HG02840 (cell line): ENCODE data around the gene ARMH1.
"Not testable (repeated sequence)": the region's sequence is repeated elsewhere in the genome, so short reads cannot be mapped to it uniquely, and the experiment has no call there.

ENCODE experiments used
- ATAC-seq: cut with Tn5 transposase; IDR thresholded peaks from one replicate; pipeline ENCODE4 v1.9.1; 2021; ENCODE audit warnings: mild to moderate bottlenecking, moderate library complexity, moderate number of reproducible peaks; ENCODE audit not compliant: unreplicated experiment, low FRiP score

ARMH1 gene

DNA sequence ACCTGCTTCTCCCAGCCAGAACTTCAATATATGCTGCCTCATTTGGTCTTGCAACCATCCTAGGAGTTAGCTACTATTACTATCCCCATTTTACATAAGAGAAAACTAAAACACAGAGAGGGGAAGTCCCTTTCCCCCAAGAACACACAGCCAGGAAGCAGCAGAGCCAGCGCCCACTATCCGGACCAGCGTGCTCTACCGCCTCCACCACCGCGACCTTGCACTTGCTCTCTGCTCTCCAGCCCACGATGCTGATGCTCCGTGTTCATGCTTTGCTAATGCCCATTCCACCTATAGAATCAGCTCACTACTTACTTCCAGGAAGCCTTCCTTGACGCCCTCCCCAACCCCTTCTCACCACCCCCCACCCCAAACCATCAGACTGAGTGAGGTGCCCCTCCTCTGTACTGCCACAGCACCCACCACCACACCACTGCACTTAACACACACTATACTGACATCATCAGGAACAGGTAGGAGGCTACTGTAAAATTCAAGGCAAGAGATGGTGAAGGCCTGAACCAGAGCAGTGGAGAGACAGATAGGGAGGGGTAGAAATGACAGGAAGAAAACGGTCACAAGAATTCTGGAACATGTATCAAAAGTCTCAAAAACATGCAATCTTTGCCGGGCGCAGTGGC lies 9.7 kb upstream of the ARMH1 start:
- no peak for ATAC-seq

DNA sequence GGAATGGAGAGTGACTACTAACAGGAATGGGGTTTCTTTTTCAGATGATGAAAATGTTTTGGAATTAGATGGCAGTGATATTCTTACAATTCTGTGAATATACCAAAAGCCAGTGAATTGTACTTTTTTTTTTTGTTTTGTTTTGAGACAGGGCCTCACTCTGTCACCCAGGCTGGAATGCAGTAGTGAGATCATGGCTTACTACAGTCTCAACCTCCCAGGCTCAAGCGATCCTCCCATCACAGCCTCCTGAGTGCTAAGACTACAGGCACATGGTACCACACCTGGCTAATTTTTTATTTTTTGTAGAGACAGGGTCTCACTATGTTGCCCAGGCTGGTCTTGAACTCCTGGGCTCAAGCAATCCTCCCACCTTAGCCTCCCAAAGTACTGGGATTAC lies 7.8 kb upstream of the ARMH1 start:
- ATAC-seq: not testable (repeated sequence)

DNA sequence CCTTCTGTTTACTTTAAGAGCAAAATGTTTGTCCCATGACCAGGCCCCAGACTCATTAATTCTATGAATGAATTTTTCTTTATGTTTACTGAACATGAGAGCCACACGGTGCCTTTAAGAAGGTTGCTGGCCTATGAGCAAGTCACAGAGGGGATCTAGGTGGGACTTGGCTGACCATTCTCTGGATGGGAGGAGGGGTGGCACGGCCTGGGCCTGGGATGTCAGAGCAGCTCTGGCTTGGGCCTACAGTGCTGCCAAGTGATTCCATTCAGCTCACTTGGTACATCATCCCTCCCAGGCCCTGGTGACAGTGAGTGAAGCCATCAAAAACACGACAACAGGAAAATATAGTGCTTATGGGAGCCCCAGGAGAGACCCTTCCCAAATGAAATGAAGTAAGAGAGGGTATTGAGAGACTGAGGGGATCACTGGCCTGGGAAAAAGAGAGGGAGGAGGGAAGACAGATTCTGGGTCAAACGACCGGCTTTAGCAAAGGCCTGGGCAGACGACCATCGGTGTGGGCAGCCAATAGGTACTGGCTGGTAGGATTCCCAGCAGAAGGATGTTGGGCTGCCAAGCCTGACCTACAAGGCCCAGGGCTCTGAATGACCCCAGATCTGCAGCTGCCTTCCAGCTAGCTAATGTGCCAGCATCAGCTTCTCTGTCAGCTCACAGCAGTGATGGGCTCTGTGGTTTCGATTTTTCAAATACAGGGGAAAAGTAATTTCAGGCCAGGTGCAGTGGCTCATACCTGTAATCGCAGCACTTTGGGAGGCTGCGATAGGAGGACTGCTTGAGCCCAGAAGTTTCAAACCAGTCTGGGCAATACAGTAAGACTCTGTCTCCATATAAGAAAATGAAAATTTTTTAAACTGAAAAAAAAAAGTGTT lies 3.5 kb upstream of the ARMH1 start:
- no peak for ATAC-seq

DNA sequence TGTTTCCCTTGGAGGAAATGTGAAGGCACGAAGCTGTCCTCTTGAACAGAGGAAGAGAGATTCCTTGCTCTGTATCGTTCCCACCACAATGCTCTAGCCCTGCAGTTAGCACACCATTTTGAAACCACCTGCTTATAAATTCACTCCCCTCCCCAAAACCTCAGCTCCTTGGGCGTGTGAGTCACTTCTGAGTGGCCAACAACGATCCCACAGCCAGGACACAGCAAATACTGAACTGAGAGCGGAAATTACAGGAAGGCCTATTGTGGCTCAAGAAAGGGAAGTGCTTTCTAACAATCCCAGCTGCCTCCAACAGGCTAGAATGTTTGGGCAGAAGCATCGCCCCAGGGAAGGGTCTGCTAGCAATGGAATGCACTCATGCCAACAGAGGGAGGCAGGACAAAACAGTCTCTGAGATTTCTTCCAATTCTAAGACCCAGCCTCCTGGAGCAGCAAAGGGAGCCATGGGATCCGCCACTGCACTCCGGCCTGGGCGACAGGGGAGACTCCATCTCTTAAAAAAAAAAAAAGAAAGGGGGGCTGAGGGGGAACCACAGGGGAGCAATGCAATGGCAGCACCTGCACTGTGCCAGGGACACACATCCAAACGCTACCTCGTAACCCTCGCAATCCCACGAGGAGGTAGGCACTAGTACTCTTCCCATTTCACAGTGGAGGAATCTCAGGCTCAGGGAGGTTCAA lies 2.1 kb upstream of the ARMH1 start:
- ATAC-seq: no peak

DNA sequence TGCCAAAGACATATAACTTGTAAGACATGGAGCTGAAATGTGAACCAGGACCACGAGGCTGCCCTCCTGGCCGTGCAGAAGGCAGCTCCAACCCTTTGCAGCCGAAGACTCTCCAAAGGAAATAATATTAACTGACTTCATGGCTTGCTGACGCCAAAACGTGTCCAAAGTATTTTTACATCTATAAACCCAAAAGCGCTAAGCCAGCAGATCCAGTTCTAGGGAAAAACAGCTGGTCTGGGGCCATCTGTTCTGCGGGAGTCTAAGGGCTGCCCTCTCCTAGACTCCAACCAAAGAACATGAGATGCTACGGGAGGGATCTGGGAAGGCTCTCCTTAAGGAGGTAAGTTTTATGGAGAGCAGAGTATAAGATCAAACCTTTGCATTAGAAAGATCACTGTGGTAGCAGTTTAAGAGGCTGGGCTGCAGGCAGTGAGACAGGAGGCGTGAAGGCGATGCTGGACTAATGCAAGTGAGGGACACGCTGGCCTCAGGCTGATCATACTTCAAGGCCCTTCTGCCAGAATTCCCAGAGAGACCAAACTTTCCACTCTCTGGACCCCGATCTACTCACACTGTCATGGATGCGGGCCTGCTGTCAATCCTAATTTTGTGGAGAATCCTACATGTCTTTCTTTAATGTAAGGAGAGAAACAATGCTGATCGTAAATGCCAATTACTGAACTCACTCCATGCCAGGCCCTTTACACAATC lies 1.4 kb upstream of the ARMH1 start:
- ATAC-seq: no peak

DNA sequence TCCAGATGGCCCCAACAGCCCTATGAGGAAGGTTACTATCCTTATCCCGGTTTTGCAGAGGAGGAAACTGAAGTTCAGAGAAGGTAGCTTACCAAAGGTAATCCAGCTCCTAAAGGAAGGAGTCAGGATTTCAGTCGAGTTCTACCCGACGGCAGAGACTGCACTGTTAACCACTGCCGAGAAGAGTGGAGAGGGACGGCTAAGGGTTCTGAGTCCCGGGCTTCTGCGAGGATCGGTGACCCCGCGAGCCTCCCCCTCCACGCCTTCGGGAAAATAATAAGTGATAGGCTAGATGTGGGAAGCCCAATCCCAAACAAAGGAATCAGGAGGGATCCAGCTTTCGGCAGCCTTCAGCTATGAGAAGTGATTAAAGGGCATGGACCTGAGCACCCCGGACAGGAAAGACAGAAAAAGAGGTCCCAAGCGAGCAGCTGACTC lies 820 bp upstream of the ARMH1 start:
- ATAC-seq: peak; percentile 0

DNA sequence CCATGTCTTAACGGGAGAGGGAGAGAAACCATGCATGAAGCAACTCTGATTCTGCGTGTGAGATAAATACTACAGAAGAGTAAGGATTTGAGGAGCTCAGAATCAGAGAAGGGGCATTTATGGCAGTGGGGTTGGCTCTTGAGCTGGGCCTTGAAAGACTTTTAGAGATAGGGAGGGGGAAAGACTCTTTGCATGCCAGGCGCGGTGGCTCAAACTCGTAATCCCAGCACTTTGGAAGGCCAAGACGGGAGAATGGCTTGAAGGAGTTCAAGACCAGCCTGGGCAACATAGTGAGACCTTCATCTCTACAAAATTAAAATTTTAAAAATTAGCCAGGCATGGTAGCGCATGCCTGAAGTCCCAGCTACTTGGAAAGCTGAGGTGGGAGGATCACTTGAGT lies 672 bp downstream of the ARMH1 start:
- ATAC-seq: no peak

DNA sequence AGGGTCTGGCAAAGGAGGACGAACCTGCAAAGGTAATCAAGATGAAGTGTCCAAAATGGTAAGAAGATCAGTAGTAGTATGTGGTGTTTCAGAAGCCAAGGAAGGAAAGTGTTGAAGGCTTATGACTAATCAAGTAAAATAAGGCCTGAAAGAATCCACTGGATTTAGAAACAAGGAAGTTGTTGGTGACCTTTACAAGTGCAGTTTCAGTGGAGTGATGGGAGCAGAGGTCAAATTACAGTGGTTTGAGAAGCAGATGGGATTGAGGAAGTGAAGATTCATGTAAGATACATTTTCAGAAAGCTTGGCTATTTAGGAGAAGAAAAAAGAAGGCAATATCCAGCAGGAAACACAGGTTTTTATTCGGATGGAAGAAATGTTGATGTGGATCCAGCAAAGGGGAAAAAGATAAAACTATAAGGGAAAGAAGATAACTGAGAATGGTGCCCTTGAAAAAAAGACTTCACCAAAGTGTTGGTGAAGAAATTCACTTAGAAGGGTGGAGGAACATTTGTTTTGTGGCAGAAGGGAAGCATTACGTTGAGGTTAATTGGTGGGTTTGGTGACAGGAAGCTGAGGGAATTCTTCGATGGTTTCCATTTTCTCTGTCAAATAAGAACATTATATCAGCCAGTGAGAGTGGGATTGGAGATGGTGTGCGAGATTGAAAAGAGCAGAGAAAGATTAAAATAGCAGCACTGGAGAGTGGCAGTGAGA lies 2.1 kb downstream of the ARMH1 start:
- no peak for ATAC-seq

DNA sequence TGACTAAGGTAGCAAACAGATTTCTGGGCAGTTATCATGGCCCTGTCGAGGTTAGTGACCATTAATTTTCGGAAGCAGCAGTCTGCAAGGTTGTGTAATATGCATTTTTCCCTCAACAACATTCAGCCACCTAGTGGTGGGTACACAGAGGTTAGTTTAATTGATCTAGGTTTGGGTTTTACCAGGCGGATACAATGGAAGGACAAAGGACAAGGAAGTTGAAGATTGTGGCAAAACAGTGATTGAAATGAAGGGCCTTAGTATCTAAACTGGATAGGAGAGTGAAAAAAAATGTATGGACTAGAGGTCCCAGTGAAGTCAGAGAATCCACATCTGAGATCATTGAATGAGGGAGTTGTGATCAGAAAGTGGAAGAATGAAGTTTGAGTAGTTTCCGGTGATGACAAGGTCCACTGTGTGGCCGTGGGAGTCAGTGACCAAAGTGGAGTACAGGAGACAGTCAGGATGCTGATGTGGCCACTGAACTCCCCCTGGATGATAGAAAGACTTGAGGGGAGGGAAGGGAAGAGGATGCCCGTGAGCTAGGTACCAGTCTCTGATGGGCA lies 2.8 kb downstream of the ARMH1 start:
- ATAC-seq: no peak

DNA sequence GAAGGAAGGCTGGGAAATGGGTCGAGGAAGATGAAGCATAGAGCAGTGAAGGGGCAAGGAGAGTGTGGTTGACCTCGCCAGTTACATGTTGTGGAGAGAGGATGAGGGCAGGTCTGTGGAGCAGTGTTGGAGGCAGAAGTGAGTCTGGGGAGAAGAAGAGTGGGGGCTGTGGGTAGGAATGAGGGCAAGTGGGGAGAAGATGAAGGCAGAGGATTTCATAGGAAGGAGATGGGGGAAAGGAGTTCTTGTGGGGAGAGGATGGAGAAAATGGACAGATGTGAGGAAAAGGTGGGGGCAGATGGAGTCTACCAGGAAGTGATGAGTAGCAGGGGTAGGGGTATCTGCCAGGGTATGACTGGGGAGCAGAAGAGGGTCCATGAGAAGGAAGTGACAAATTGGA lies 3.6 kb downstream of the ARMH1 start:
- ATAC-seq: no peak

DNA sequence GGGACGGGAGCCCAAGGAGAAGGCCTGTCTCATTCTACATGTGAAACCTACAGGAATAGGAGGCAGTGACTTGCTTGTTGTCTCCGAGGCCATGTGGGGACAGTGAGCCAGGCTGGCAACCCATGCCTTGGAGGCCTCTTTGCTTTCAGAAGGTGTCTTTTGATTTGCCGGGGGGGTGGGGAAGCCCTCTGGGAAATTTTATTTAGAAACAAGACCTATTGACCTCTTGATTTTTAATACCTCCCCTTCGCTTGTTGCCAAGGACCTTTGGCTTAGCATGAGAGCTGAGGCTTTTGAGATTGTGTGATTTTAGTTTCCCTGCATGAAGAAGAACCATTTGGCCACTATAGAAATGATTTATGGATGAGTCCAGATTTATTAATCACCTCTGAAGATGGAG lies 4.1 kb downstream of the ARMH1 start:
- no peak for ATAC-seq

DNA sequence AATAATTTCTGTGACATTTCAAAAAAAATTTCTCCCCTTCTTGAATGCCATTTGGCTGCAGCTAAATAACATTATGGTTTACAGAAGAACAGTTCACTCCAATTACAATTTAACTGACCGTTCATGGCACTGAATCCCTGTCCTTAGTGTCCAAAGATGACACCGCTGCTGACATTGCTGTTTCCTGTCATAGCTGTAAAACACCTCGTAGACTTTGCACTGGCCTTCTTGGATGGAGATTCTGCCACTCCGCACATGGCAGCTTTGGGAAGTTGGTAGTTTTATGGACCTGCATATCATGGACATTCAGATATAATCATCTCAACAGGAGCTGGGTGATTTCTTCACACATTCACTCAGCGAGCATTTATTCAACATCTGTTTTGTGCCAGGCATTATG lies 5.0 kb downstream of the ARMH1 start:
- no peak for ATAC-seq

DNA sequence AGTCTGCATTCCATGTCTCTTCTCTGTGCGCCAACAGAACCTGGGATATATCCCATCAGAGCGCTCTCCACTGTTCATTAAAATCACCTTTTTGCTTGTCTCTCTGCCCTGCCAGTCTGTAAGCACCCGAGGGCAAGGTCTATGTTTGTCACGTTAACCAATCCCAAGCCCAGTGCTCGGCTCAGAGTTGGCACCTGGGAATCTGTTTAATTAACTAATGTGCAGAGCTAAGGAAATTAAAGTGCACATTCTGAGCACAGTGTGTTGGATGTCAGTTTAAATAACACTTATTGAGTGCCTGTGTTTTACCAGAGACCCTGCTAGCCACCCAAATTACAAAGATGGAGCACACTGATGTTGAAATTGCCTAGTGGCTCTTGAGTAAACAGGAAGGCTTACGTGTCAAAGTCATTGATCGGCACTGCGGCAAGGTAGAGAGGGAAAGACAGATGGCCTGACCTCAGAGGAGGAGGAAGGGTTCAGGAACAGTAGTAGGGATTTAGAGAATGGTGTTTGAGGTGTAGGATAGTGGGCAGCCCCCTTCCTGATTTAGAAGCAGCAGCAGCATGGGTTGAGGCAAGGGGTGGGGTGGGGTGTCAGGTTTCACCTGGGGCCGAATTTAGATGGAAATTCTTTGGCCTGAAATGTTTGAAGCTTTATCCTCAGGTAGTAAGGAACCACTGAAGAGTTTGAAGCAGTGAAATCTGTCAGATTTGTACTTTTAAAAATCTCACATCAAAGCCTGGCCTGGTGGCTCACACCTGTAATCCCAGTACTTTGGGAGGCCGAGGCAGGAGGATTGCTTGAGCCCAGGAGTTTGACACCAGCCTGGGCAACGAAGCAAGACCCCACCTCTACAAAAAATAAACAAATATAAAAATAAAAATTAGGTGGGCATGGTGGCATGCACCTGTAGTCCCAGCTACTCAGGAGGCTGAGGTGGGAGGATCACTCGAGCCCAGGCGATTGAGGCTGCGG lies 7.7 kb downstream of the ARMH1 start:
- no peak for ATAC-seq

DNA sequence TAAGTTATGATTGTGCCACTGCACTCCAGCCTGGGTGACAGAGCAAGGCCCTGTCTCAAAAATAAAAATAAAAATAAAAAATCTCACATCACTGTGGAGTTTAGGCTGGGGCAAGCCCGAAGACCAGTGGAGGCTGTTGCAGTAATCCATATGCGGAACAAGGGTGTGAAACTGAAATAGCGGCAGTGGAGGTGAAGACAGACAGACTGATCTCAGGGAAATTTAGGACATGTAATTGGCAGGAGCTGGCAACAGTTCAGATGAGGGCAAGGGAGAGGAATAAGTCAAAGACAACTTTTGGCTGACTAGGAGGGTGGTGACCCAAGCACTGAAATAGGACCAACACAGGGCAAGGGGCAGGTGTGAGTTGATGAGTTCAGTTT lies 8.4 kb downstream of the ARMH1 start:
- no peak for ATAC-seq

DNA sequence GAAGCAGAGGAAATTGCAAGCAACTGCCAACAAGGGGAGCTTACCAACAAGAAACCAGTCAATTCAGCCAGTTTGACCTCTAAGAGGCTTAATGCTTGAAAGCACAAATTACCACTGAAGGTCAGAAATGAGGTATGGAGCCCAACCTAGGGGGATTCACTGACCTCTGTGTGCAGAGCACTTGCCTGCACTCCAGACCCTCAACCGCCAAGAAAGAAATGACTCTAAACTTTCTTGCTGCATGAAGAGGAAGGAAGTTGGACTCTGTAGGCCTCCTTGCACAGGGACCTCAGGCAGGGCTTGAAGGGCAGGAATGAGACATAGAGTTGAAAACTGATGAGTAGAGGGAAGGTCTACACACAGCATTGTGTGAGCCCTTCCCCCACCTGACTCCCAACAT lies 10.0 kb downstream of the ARMH1 start:
- peak; percentile 72 for ATAC-seq

DNA sequence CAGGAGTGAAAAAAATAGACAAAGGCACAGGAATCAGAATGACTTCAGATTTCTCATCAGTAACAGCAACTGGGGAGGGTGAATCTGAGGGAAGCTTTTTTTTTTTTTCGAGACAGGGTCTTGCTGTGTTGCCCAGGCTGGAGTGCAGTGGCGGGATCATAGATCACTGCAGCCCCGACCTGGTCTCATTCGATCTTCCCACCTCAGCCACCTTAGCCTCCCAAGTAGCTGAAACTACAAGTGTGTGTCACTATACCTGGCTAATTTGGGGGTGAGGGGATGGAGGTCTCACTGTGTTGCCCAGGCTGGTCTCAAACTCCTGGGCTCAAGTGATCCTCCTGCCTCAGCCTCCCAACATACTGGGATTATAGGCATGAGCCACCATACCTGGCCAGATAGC lies 10.7 kb downstream of the ARMH1 start:
- no peak for ATAC-seq

DNA sequence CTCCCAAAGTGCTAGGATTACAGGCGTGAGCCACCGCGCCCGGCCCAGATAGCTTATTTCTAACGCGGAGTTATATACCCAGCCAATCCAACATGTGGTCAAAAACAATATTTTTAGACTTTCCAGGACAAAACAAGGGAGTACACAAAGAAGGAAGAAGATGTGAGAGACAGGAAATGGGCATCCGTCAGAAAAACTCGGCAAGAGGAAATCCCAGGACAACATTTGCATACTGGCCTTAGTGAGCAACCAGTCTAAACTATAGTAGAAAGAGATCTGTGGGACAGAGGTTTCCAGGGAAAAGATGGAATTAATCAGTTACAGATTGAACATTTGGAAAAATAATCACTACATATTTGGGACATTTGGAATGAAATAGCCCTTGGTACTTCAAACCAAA lies 11.4 kb downstream of the ARMH1 start:
- no peak for ATAC-seq

DNA sequence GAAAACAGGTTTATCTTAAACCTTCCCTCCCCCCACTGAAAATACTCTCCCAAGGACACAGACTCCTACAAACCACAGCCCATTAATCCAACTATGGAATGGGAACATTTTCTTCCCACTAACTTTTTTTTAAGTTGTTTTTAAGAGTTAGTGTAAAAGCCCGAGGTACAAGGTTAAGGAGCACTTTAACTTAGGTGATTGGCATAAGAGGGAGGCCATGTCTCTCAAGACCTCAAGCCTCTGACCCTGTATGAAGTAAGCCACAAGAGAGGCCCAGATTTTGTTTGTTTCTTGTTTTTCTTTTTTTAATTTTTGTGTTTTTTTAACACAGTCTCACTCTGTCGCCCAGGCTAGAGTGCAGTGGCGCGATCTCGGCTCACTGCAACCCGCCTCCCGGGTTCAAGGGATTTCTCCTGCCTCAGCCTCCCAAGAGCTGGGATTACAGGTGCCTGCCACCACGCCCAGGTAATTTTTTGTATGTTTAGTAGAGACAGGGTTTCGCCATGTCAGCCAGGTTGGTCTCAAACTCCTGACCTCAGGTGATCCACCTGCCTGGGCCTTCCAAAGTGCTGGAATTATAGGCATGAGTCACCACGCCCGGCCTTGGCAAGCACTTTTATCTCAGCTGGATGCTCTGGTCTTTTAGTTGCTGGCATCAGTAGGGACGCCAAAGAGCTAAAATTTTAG lies 14.4 kb downstream of the ARMH1 start:
- no peak for ATAC-seq
